ENCODE data around the gene BRAT1.

Gene BRAT1

DNA sequence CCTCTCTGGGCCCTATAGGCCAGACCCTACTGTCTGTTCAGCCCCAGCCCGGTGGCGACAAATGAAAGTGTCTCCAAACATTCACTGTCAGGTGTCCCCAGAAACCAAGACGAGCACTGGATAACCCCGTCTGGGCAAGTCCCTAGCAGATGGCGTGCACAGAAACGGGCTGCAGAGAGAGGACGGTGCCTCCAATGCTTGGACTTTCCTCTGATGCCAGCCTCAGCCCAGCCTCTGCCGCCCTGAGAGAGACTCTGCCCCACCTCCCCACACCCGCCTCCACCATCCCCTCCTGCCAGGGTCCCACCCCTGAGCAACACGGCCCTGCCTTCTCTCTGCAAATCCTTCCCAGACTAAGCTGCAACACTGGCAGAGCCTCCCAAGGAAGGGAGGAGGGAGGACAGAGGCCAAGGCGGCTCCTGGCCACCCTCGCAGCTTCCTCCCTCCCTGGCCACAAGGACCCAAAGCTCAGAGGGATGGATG lies 43.1 kb downstream of the BRAT1 start:
- Histone ChIP-seq H3K4me3 (ENCODE audit: low read depth, low read length) (no peak overlapping the region), H3K36me3 (replicated peaks) (no peaks in the 10 kb centered on the region), H3K27me3 (replicated peaks) (no peaks in the 10 kb centered on the region), H3K27ac (no peak overlapping the region)
- DNase-seq: no peak
- TF ChIP-seq, protein P1, sequence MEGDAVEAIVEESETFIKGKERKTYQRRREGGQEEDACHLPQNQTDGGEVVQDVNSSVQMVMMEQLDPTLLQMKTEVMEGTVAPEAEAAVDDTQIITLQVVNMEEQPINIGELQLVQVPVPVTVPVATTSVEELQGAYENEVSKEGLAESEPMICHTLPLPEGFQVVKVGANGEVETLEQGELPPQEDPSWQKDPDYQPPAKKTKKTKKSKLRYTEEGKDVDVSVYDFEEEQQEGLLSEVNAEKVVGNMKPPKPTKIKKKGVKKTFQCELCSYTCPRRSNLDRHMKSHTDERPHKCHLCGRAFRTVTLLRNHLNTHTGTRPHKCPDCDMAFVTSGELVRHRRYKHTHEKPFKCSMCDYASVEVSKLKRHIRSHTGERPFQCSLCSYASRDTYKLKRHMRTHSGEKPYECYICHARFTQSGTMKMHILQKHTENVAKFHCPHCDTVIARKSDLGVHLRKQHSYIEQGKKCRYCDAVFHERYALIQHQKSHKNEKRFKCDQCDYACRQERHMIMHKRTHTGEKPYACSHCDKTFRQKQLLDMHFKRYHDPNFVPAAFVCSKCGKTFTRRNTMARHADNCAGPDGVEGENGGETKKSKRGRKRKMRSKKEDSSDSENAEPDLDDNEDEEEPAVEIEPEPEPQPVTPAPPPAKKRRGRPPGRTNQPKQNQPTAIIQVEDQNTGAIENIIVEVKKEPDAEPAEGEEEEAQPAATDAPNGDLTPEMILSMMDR (IDR thresholded peaks at IDR 0.05; ENCODE audit: low read depth, low read length, missing control alignments): no peak
- in situ Hi-C loops (cut with HindIII; ENCODE audit: low pct_ligation_motif_present, low sequenced_read_pairs): no loop called here

DNA sequence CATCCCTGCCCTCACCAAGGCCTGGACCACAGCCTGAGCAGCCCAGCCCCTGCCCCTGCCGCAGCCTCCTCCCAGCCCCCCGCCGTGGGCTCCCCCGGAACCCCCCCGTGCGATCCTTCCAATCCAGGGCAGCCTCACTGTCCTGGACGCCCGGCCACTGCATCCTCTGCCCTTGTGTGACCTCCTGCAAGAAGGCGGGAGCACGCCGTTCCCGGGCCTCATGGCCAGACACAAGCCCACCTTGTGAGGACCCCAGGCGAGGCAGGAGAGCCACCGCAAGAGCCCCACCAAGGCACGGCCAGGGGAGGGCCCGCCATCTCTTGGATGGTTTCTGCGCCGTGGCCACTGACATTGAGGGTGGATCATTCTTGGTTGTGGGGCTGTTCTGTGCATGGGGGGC lies 43.6 kb downstream of the BRAT1 start:
- TF ChIP-seq, protein P1 (IDR thresholded peaks at IDR 0.05; ENCODE audit: low read depth, low read length, missing control alignments): no peak
- Histone ChIP-seq H3K36me3 (replicated peaks) (no peaks in the 10 kb centered on the region), H3K27ac (no peak overlapping the region), H3K4me3 (ENCODE audit: low read depth, low read length) (no peak overlapping the region), H3K27me3 (replicated peaks) (no peaks in the 10 kb centered on the region)
- in situ Hi-C loops (cut with HindIII; ENCODE audit: low pct_ligation_motif_present, low sequenced_read_pairs): no loop called here
- DNase-seq: no peak

DNA sequence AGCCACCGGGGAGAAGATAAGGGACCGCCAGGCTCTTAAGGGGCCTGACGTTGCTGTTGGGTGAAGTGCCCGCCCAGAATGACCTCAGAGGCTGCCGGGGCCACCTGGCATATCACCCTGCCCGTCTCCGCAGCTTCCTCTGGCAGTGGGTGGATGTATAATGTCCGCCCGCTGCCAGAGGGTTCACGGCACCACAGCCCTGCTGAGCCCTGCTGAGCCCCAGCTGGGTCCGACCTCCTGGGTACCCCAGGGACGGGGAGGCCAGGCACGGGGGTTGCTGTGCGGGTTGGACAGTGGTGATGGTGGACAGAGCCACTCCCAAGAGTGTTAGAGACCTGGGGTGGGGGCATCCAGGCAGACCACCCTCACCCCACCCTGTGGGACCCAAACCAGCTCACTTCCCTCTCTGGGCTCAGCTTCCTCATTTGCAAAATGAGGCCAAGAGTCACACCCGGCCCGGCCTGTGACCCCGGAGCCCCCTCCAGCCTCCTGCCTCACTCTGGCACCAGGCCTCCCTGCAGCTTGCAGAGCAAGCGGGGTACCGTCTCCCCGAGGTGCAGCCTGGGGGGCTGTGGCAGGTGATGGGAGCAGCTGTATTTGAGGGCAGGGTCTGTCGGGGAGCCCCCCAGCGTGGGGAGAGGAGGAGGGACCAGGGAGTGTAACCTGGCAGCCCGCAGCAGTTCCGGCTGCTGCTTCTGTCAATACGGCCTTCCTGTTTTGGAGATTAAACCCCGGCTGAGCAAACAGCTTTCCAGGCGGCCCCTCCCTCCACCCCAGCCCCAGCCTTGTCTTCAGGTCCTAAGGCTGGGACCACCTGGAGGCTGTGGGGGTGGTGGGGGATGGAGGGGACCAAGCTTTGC lies 44.2 kb downstream of the BRAT1 start:
- in situ Hi-C loops (cut with HindIII; ENCODE audit: low pct_ligation_motif_present, low sequenced_read_pairs): no loop called here
- TF ChIP-seq, protein P1 (IDR thresholded peaks at IDR 0.05; ENCODE audit: low read depth, low read length, missing control alignments): no peak
- no peak for DNase-seq
- Histone ChIP-seq H3K27me3 (replicated peaks) (no peaks in the 10 kb centered on the region), H3K4me3 (ENCODE audit: low read depth, low read length) (no peak overlapping the region), H3K27ac (no peak overlapping the region), H3K36me3 (replicated peaks) (no peaks in the 10 kb centered on the region)

DNA sequence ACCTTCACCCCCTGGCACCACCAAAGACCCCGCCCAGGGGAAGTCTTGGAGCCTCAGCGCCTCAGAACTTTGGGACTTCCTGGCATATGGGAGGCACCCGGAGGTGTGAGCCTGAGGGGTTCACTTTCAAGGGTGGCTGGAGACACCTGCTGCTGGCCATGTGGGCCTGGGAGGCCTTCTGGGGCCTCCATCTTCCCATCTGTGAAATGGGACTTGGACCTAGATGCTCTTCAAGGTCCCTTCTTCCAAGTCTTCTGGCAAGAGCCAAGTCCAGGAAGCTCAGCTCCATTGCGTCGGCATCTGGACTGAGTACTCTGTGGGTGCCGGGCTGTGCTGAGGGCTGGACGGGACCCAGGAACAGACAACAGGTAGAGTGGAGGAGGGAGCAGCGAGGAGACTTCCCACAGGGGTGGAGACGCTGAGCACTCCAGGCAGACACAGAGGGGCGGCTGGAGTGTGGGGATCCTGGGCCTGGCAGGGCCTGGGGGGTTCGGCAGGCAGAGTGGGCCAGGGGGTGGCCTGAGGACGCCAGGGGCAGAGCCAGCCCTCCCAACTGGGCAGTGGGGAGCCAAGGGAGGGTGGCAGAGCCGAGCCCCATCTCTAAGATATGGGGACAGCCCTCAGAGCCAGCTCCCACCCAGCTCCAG lies 45.1 kb downstream of the BRAT1 start:
- no peak overlapping the region for H3K4me3 ChIP-seq (ENCODE audit: low read depth, low read length)
- H3K27me3 ChIP-seq (replicated peaks): no peaks in the 10 kb centered on the region
- no peak overlapping the region for H3K27ac ChIP-seq
- H3K36me3 ChIP-seq (replicated peaks): no peaks in the 10 kb centered on the region
- TF ChIP-seq, protein P1 (IDR thresholded peaks at IDR 0.05; ENCODE audit: low read depth, low read length, missing control alignments): no peak
- DNase-seq: no peak
- in situ Hi-C loops (cut with HindIII; ENCODE audit: low pct_ligation_motif_present, low sequenced_read_pairs): no loop called here

DNA sequence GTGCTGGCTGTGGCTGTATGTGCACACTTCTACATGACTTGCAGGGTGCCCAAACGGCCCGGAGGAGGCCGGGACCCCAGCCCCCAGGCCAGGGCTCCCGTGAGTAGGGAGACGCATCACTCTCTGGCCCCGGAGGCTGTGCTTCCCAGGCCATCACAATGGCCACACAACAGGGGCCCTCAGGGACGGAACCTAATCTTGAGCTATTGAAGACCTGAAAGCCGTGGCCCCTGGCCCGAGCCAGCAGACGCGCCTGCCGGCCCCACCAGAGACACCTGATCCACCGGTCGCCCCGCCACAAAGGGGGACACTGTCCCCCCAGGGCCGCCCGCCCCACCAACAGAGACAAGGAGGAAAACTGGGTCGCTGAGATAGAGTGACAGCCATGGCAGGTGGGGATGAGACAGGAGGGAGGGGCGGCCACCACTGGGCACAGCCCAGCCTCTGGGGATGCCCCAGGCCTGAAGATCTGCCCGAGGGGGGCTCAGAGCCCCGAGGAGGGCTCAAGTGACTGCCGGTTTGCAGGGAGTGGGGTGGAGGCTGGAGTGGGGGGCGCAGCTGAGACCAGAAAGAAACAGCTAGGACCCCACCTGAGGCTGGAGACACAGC lies 45.9 kb downstream of the BRAT1 start:
- Histone ChIP-seq H3K27ac (no peak overlapping the region), H3K27me3 (replicated peaks) (no peaks in the 10 kb centered on the region)

More for the DNA sequence above, 45.9 kb downstream of the BRAT1 start:
- DNase-seq: no peak
- Histone ChIP-seq H3K4me3 (ENCODE audit: low read depth, low read length) (no peak overlapping the region), H3K36me3 (replicated peaks) (no peaks in the 10 kb centered on the region)
- in situ Hi-C loops (cut with HindIII; ENCODE audit: low pct_ligation_motif_present, low sequenced_read_pairs): no loop called here
- TF ChIP-seq, protein P1 (IDR thresholded peaks at IDR 0.05; ENCODE audit: low read depth, low read length, missing control alignments): no peak

Data from brain microvascular endothelial cell (primary cell).